Astrocyte of the spinal cord (primary cell): ENCODE data around the gene SHISA7.

ENCODE experiments used
- DNase-seq: peaks from one replicate; pipeline ENCODE4 v3.0.0; 2011; ENCODE audit warnings: low read depth, low spot score
- H3K4me3 ChIP-seq: 2 replicates; pipeline ENCODE4 v1.5.1; 2011; ENCODE audit warnings: low read depth, mild to moderate bottlenecking, low read length, moderate library complexity
- CTCF ChIP-seq: IDR thresholded peaks from 2 replicates; pipeline ENCODE4 v1.5.1; 2012; ENCODE audit warnings: low read depth, mild to moderate bottlenecking, low read length, inconsistent platforms
- in situ Hi-C: cut with HindIII; loops from 2 replicates; pipeline ENCODE4 v1.10.0; 2017; ENCODE audit warnings: low sequenced_read_pairs

SHISA7 gene

DNA sequence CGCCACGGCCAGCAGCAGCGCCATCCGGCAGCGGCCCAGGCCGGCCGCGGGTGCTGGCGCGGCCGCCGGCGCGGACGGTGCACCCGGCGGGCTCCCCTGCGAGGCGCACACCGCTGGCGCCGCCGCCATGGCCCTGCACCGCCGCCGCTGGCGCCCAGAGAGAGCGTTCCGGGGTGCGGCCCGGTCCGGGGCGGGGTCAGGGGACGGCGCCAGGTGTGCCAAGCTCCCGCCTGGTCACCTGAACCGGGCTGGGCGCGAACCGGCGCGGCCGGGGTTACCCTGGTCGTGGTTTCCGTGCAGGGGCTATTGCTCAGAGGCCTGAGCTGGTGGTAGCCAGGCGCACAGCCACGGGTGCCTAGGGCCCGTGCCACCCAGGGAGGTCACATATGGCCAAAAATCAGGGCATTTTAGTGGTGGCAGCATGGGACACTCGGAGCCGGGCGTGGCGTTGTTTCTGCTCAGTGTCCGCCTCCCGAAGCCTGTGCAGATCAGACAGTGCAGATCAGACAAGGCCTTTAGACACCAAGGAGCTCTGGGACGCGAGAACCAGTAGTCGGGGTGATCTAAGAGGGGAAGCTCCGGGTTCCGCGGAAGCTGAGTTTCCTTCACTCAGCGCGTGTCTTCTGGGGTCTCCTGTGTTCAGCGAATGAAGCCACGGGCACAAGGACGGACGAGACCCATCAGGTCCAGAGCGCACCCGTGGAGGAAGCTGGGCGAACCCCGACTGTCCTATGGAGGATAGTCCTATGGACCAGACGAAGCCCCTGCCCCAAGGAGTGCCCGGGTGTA lies 58.8 kb downstream of the SHISA7 start, which contains the start of gene TMEM238:
TSS of gene TMEM238 (minus strand) at position 162 of the 789 bp plus-strand sequence. CDS start at position 129, 33 bp downstream.
- H3K4me3 ChIP-seq: peak within 1 kb of the TSS; percentile 99
- TF ChIP-seq CTCF: no peak
- in situ Hi-C loops: no loop called here
- DNase-seq: no peak

- in situ Hi-C loops: no loop called here
- DNase-seq: peak; percentile 68
- no peak for TF ChIP-seq CTCF
- H3K4me3 ChIP-seq: peak overlapping the region; percentile 40
These were observed 59.6 kb downstream of the SHISA7 start for GRCh38 chr19:55383279-55384130.

- DNase-seq: no peak
- no peak overlapping the region for H3K4me3 ChIP-seq
- TF ChIP-seq CTCF: no peak
- in situ Hi-C loops: no loop called here
These were observed 60.5 kb downstream of the SHISA7 start for GRCh38 chr19:55382522-55383054.

- H3K4me3 ChIP-seq: no peak overlapping the region
- TF ChIP-seq CTCF: no peak
- in situ Hi-C loops: no loop called here
- no peak for DNase-seq
These were observed 61.1 kb downstream of the SHISA7 start for GRCh38 chr19:55382013-55382412.

DNA sequence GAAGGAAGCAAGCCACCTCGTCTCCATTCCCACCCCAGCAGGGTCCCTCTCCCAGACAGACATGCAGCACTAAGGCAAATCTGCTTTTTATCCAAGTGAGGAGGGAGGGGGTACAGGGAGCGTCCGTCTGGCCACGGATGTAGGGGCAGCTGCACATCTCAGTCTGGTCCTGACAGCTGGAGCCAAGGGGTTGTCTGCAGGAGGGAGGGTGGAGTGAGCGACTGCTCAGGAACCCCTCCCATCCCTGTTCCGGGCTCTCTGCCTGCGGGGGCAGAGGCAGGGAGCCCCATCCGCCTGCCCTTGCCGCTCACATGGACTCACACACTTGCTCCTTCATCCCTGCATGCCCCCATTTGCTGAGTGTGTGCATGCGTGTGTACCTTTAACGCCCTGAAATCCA lies 63.9 kb downstream of the SHISA7 start:
- no peak for DNase-seq
- in situ Hi-C loops: no loop called here
- no peak overlapping the region for H3K4me3 ChIP-seq

More for the DNA sequence above, 63.9 kb downstream of the SHISA7 start:
- no peak for TF ChIP-seq CTCF
